Astrocyte (in vitro differentiated cells and primary cell): Measurements from ENCODE around the gene GRIN2A. TPM values are rescaled to one million over a fixed set of nuclear protein-coding genes. Genes with fewer than 3 reads are reported as not detected.

ENCODE experiments used
- DNase-seq: peaks from one replicate; pipeline ENCODE4 v3.0.0-alpha.2; 2010; ENCODE audit warnings: low read depth
- FAIRE-seq: peaks from 2 replicates; lab custom pipeline; 2011; peaks lifted over from hg19 to GRCh38; lab: Jason Lieb, UNC
- H2AFZ ChIP-seq: 2 replicates; pipeline ENCODE4 v1.6.0; 2012; ENCODE audit warnings: low read depth, low read length, inconsistent platforms
- H3K27ac ChIP-seq: 2 replicates; pipeline ENCODE4 v1.5.1; 2011; ENCODE audit warnings: low read depth, low read length, inconsistent platforms
- H3K27me3 ChIP-seq: 2 replicates; pipeline ENCODE4 v1.6.0; 2011; ENCODE audit warnings: low read length, inconsistent platforms; ENCODE audit not compliant: insufficient read depth
- H3K36me3 ChIP-seq: 2 replicates; pipeline ENCODE4 v1.5.1; 2011; ENCODE audit warnings: low read length, inconsistent platforms; ENCODE audit not compliant: insufficient read depth
- H3K4me1 ChIP-seq: 2 replicates; pipeline ENCODE4 v1.5.1; 2011; ENCODE audit warnings: low read length, inconsistent platforms; ENCODE audit not compliant: insufficient read depth
- H3K4me2 ChIP-seq: 2 replicates; pipeline ENCODE4 v1.6.0; 2012; ENCODE audit warnings: low read length, inconsistent platforms
- H3K4me3 ChIP-seq: 2 replicates; pipeline ENCODE4 v1.5.1; 2011; ENCODE audit warnings: low read depth, mild to moderate bottlenecking, low read length, inconsistent platforms; ENCODE audit not compliant: insufficient read depth
- H3K79me2 ChIP-seq: 2 replicates; pipeline ENCODE4 v1.6.0; 2012; ENCODE audit warnings: mild to moderate bottlenecking, low read length, inconsistent platforms; ENCODE audit not compliant: insufficient read depth
- H3K9ac ChIP-seq: 2 replicates; pipeline ENCODE4 v1.6.0; 2012; ENCODE audit warnings: mild to moderate bottlenecking, low read length, inconsistent platforms
- H3K9me3 ChIP-seq: 2 replicates; pipeline ENCODE4 v1.5.1; 2012; ENCODE audit warnings: low read depth, mild to moderate bottlenecking, low read length, inconsistent platforms; ENCODE audit not compliant: insufficient read depth
- H4K20me1 ChIP-seq: 2 replicates; pipeline ENCODE4 v1.6.0; 2012; ENCODE audit warnings: low read length, inconsistent platforms; ENCODE audit not compliant: insufficient read depth
- H3K27ac Mint-ChIP-seq: one replicate; pipeline ENCODE4 v1.8.0; 2021; ENCODE audit warnings: mild to moderate bottlenecking, mixed read lengths; ENCODE audit not compliant: unreplicated experiment
- H3K27me3 Mint-ChIP-seq: one replicate; pipeline ENCODE4 v1.8.0; 2021; ENCODE audit warnings: low read depth, mixed read lengths; ENCODE audit not compliant: unreplicated experiment
- H3K36me3 Mint-ChIP-seq: one replicate; pipeline ENCODE4 v1.8.0; 2021; ENCODE audit warnings: low read depth, mixed read lengths; ENCODE audit not compliant: unreplicated experiment
- H3K4me1 Mint-ChIP-seq: one replicate; pipeline ENCODE4 v1.8.0; 2021; ENCODE audit warnings: low read depth, mixed read lengths; ENCODE audit not compliant: unreplicated experiment
- H3K4me3 Mint-ChIP-seq: one replicate; pipeline ENCODE4 v1.8.0; 2021; ENCODE audit warnings: mild to moderate bottlenecking, moderate library complexity, mixed read lengths; ENCODE audit not compliant: unreplicated experiment
- H3K9me3 Mint-ChIP-seq: one replicate; pipeline ENCODE4 v1.8.0; 2021; ENCODE audit warnings: mild to moderate bottlenecking, mixed read lengths; ENCODE audit not compliant: unreplicated experiment
- EZH2 ChIP-seq: IDR thresholded peaks from 2 replicates; pipeline ENCODE4 v1.6.1; 2012; ENCODE audit warnings: mild to moderate bottlenecking, low read length, inconsistent platforms; ENCODE audit not compliant: insufficient read depth
- total RNA-seq: library from RNA; stranded (reverse); gene quantifications from 2 replicates; pipeline ENCODE4 v1.2.1, GENCODE V29; 2021
- TF ChIP-seq, protein P1 (sequence below): IDR thresholded peaks from 2 replicates; pipeline ENCODE4 v1.5.1; 2011; ENCODE audit warnings: low read depth, mild to moderate bottlenecking, inconsistent platforms, low read length, moderate library complexity; ENCODE audit not compliant: insufficient read depth

Gene GRIN2A
- total RNA-seq, 1 donor from 2014 or later: 0.68 TPM

DNA sequence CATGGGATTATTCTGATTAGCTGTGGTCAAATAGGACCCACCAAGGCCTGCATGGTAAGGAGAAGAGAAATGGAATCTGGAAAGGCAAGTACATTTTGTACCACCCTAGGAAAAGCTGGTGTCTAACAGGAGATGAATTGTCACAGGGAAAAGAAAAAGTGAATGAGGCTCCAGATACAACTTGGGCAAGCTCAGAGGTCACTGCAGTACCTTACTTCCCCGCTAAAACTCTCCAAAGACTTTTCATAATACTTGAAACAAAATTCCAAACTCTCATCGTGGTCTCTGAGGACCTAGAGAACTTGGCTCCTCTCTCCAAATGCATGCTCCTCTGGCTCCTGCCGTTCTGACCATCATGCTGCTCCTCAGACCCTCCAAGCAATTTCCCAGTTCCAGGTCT, 262.8 kb downstream of the GRIN2A start:
- no peak overlapping the region for H3K27ac Mint-ChIP-seq

DNA sequence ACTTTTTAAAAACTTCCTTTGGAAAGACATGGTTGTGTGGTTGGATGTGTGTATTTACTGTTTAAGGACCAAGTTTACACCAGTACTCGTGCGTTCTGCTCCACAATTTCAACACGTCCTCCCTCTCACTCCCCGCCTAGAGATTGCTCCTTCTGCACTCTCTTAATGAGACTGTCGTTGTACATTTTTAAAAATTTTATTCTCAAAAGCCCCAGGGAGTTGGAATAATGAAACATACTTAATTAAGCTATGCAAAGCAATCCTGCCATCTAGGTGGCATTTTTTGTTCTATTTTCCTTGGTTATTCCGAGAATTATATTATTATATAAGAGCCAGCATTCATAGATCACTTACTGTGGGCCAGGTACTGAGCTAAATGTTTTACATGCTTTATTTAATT, 264.5 kb downstream of the GRIN2A start:
- Mint-ChIP-seq H3K27ac (no peak overlapping the region), H3K36me3 (no peaks in the 10 kb centered on the region), H3K9me3 (no peaks in the 10 kb centered on the region), H3K4me1 (no peaks in the 10 kb centered on the region), H3K27me3 (peaks cover under 1% of the 10 kb centered on the region), H3K4me3 (no peak overlapping the region)
- H3K27ac ChIP-seq: no peak overlapping the region
- DNase-seq: no peak
- no peaks in the 10 kb centered on the region for H3K4me1 ChIP-seq
- H2AFZ ChIP-seq: no peak overlapping the region
- no peak overlapping the region for H3K4me3 ChIP-seq
- TF ChIP-seq, protein P1, sequence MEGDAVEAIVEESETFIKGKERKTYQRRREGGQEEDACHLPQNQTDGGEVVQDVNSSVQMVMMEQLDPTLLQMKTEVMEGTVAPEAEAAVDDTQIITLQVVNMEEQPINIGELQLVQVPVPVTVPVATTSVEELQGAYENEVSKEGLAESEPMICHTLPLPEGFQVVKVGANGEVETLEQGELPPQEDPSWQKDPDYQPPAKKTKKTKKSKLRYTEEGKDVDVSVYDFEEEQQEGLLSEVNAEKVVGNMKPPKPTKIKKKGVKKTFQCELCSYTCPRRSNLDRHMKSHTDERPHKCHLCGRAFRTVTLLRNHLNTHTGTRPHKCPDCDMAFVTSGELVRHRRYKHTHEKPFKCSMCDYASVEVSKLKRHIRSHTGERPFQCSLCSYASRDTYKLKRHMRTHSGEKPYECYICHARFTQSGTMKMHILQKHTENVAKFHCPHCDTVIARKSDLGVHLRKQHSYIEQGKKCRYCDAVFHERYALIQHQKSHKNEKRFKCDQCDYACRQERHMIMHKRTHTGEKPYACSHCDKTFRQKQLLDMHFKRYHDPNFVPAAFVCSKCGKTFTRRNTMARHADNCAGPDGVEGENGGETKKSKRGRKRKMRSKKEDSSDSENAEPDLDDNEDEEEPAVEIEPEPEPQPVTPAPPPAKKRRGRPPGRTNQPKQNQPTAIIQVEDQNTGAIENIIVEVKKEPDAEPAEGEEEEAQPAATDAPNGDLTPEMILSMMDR: no peak
- TF ChIP-seq EZH2: no peak
- H4K20me1 ChIP-seq: no peaks in the 10 kb centered on the region
- H3K27me3 ChIP-seq: no peaks in the 10 kb centered on the region
- no peaks in the 10 kb centered on the region for H3K79me2 ChIP-seq
- H3K9me3 ChIP-seq: no peaks in the 10 kb centered on the region
- no peak overlapping the region for H3K9ac ChIP-seq
- H3K4me2 ChIP-seq: no peak overlapping the region
- no peak for FAIRE-seq
- no peaks in the 10 kb centered on the region for H3K36me3 ChIP-seq

More for the DNA sequence above, 262.8 kb downstream of the GRIN2A start:
- Histone ChIP-seq H3K9me3 (no peaks in the 10 kb centered on the region), H3K79me2 (no peaks in the 10 kb centered on the region), H4K20me1 (no peaks in the 10 kb centered on the region), H3K4me1 (no peaks in the 10 kb centered on the region), H2AFZ (no peak overlapping the region), H3K4me2 (no peak overlapping the region), H3K27me3 (no peaks in the 10 kb centered on the region), H3K9ac (no peak overlapping the region), H3K4me3 (no peak overlapping the region), H3K27ac (no peak overlapping the region), H3K36me3 (no peaks in the 10 kb centered on the region)
- Mint-ChIP-seq H3K4me3 (no peak overlapping the region), H3K27me3 (no peaks in the 10 kb centered on the region), H3K36me3 (no peaks in the 10 kb centered on the region), H3K4me1 (no peaks in the 10 kb centered on the region), H3K9me3 (no peaks in the 10 kb centered on the region)
- DNase-seq (no peak), FAIRE-seq (no peak)
- TF ChIP-seq, protein P1: no peak
- TF ChIP-seq EZH2: no peak

DNA sequence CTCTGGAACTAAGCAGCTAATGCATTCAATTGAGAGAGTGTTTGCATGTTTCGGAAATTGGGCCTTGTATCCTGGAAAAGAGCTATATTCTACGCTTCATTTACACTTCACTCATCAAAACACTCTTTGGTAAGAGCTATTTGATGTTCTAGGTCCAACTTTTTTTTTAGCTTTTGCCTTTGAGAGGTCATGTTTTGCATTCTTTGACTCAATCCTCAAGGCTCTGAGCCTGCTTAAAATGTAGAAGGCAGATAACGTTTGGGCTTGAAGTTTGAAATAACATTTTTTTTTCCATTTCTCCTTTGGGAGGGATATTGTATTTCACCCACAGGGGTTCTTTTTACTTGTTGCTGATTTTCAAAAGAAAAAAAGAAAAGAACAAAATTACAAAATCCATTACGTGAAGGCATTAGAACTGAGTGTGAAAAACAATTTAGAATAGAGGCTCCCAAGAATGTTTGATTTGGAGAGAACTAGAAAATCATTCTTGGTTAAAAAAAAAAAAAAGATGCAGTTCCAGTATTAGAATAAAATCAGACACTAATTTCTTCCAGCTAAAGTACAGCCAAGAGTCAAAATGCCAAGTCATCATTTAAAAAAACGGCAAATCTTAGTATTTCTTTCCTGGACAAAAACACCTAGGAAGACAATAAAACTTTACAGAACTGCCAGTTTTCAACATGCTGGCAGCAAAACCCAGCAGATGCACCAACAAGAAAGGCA, 268.5 kb downstream of the GRIN2A start:
- H4K20me1 ChIP-seq: no peaks in the 10 kb centered on the region
- no peak for TF ChIP-seq EZH2
- TF ChIP-seq, protein P1: no peak
- H3K36me3 ChIP-seq: no peaks in the 10 kb centered on the region
- H2AFZ ChIP-seq: no peak overlapping the region
- no peak overlapping the region for H3K27ac Mint-ChIP-seq
- H3K9me3 Mint-ChIP-seq: no peaks in the 10 kb centered on the region
- H3K9ac ChIP-seq: no peak overlapping the region
- H3K36me3 Mint-ChIP-seq: no peaks in the 10 kb centered on the region
- H3K27me3 ChIP-seq: no peaks in the 10 kb centered on the region
- FAIRE-seq (no peak), DNase-seq (no peak)
- peaks cover 6% of the 10 kb centered on the region for H3K27me3 Mint-ChIP-seq
- H3K4me2 ChIP-seq: no peak overlapping the region
- H3K4me3 ChIP-seq: no peak overlapping the region
- no peaks in the 10 kb centered on the region for H3K9me3 ChIP-seq
- H3K27ac ChIP-seq: no peak overlapping the region
- H3K79me2 ChIP-seq: no peaks in the 10 kb centered on the region
- H3K4me1 Mint-ChIP-seq: no peaks in the 10 kb centered on the region
- H3K4me3 Mint-ChIP-seq: no peak overlapping the region
- no peaks in the 10 kb centered on the region for H3K4me1 ChIP-seq
